A549 (cell line): ENCODE data around the gene GHR.

Experiments used
- CTCF ChIP-seq: fragments of >200 bp; sonication (Bioruptor Twin); formaldehyde crosslinking; IDR thresholded peaks from 3 replicates; pipeline ENCODE4 v1.5.1; 2016
- EP300 ChIP-seq, 2 experiments: fragments of >200 bp; sonication (Bioruptor Twin); formaldehyde crosslinking; IDR thresholded peaks; 2 replicates in 1 of 2; 3 replicates in 1 of 2; pipeline ENCODE4 v1.6.1; 2016 to 2017
- POLR2A ChIP-seq: IDR thresholded peaks from 2 replicates; pipeline ENCODE4 v1.6.1; 2012; ENCODE audit warnings: mild to moderate bottlenecking, low read length

GRCh38 chr5:42672925-42673324 is 249.7 kb downstream of the GHR start:
- no peak for TF ChIP-seq POLR2A
- no peak for TF ChIP-seq CTCF
- no peak for TF ChIP-seq EP300 (IDR thresholded peaks at IDR 0.05)
